Skin epidermis (tissue), 12 donors: ENCODE measurements around the gene UBE2QL1.

ENCODE experiments used
- H3K27ac ChIP-seq, 21 experiments: fragments of 200-600 bp; sonication (generic) in 11 of 21; one replicate each; pipeline ENCODE4 v1.5.0; 2020; ENCODE audit warnings: mild to moderate bottlenecking in 3 of 21, inconsistent platforms in 2 of 21, moderate library complexity in 2 of 21
- H3K4me3 ChIP-seq, 7 experiments: fragments of 200-600 bp; sonication (generic) in 2 of 7; one replicate each; pipeline ENCODE4 v1.5.0; 2020; ENCODE audit warnings: inconsistent platforms in 2 of 7, mild to moderate bottlenecking in 2 of 7, moderate library complexity in 1 of 7

Gene UBE2QL1

DNA sequence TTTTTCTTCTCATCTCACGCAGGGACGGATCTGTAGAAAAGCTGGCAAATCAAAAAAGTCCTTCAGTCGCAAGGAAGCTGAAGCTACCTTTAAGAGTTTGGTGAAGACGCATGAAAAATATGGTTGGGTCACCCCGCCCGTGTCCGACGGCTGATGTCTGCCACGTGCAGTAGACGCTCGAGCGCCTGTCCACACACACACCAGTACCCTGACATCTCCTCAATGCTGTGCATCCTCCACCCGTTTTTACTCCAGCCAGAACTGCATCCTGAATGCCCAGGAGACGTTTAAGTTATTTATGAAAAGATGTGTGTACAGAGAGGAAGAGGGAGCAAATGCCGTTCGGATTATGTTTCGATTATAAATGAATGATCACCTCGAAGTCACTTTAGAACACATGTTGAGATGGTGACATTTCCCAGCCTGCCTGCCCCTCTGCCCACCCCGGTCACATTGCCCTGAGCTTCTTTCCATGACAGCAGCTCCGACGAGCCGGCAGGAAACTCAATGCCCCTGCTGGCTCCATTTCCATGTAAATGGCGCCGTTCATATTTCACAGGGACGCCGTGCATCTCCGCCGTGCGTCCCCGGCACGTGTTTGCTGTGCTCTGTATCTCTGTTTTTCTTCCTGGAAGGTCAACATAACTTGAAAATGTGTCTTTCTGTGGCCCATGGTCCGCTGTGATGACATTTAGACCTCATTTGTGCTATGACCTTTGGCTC lies 42.7 kb downstream of the UBE2QL1 start:
- no peak overlapping the region for H3K27ac ChIP-seq

DNA sequence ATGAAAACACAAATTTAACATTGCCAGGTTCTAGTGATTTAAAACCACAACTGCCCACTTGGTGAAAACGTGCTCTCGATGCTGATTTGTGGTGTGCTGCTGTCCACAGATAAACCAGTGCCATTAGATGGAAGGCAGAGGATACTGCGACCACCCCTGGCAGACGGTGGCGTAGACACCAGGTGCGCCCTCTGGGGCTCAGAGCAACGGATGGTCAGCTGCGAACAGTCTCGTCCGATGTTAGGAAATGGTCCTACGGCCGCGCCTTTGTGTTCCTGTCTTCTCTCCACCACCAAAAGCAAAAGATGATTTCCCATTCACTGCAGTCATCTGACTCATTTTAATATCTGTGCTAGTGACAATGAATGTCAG lies 43.2 kb downstream of the UBE2QL1 start:
- Histone ChIP-seq H3K27ac (no peak overlapping the region), H3K4me3 (no peak overlapping the region)

More for the DNA sequence above, 42.7 kb downstream of the UBE2QL1 start:
- H3K4me3 ChIP-seq, result no peak overlapping the region

DNA sequence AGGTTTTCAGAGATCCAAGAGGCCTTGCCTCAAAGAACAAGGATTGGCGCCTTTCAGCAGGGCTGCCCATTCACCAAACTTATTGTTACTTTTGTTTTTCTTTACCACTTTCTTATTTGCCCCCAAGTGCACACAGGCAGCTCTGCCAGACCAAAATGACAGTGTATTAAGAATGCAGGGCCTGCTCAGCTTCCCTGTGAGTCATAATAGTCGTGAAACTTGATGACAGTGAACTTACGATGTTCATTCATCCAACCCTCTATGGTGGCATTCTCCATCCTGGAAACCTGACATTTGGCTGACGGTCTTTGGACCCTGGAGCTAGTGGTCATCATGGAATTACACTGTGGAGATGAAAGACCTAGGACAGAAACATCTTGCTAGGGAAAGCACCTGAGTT lies 44.3 kb downstream of the UBE2QL1 start:
- no peak overlapping the region for H3K27ac ChIP-seq
- H3K4me3 ChIP-seq, result no peak overlapping the region

DNA sequence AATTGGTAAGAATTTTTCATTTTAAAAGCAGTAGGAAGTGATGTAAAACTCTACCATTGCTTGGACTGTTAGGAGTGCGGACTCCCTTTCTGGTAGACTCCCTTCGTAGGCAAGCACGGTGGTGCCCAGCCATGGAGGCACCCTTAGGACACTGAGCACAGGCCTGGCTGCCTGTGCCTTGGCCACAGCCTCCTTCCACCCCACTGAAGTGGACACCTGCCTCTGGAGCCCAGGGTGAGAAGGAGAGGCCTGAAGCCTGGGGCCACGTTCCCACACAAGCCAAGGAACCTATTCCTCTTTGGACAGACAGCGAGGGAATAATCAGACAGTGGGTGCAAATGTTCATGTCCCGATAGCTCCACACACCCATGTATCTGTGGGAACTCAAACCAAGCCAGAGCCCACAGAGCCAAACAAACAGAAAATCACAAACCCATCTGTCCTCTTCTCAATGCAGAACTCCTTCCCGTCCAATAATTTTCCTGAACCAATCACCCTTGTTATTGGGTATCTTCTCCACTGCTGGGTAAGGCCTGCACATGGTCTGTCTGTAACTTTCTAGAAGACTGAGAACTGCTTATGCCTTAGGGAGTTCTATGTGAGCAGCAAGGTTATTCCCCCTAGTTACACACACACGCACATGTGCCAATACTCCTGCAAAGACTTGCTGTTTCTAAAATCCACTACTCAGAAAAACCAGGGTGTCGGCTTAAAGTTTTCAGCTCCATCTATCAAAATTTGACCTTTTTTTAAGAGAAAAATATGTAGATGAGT lies 45.2 kb downstream of the UBE2QL1 start:
- no peak overlapping the region for H3K4me3 ChIP-seq
- H3K27ac ChIP-seq, result no peak overlapping the region

DNA sequence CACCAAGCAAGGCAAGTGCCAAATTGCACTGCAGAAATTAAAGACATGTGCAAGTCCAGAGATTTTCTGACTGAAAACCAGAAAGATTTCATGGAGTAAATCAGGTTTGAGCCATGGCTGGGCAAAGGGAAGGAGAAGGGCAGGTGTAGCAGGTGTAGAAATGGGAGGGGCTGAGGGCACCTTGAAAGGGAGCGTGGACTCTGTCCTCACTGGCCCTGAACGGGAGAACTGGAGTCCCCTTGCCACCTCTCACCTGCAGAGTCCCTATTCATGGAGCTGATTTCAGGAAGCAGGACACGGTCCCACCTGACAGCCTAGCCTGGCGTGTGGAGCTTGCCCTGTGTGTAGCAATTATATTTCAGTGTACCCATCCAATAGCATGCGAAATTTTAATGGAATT lies 46.3 kb downstream of the UBE2QL1 start:
- H3K4me3 ChIP-seq, result no peak overlapping the region
- H3K27ac ChIP-seq, result no peak overlapping the region

DNA sequence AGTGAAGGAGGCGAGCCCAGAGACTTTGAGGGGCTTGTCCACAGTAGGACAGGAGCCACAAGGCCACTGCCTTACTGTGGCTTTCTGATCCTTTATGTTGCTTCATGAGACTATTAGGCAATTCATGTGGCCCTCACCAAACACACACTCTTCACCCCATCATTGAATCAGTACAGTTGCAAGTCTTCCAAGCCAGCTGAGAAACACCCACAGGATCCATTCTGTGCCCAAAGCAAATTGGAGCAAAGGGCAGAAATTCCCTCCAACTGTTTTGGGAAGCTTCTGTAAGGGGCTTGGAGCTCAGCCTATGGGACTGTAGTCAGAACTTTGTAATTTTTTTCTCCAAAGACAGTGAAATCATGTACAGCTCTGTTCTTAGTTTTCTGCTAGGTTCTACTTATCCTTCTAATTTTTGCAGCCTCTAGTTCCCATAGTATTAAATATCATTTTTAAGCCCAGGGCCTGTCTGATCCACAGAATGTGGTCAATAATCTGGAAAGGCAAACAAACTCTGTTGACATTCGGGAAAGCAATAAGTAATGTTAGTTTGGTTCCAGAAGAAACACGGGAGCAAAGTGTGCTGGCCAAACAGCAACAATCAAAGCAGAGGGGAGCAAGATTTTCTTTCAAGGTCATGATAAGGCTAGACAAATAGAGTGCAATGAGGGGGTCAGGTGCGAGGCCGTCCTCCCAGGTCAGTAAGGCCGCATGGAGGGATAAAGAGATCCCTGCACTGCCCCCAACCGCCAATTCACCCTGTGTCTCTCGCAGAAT lies 47.0 kb downstream of the UBE2QL1 start:
- Histone ChIP-seq H3K4me3 (no peak overlapping the region), H3K27ac (no peak overlapping the region)

DNA sequence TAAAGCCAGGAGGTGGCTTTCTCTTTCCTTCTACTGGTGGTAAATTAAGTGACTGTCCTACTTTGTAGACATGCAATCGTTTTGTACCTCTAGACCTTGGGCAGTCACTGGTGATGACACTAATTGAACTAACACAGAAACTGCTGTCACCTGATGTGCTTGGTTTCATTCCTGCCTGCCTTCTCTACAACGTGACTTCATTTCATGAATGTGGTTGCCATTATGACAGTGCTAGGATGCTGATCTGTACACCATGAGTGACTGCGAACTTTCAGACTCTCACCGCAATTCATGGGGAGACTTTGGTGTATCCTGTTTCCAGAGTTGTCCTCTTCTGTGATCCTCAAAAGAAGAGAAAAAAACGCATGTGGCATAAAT lies 47.5 kb downstream of the UBE2QL1 start:
- Histone ChIP-seq H3K4me3 (no peak overlapping the region), H3K27ac (no peak overlapping the region)

DNA sequence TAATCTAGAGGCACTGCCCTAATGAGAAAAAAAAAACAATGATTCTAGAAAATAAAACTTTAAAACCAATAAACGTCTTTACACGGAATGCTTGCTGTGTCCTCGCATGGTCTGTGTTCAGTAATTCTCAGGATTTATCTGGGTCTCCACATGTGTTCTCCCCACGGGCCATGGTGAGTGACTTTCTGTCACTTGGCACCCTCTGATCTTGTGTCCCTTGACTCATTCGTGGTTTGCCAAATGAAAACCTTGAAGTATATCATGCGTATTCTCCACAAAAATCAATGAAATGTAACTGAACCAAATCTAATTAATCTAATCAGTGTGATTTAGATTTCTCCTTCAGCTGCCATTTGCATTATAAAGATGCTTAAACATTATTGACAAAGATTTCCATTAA lies 48.0 kb downstream of the UBE2QL1 start:
- H3K27ac ChIP-seq, result no peak overlapping the region

DNA sequence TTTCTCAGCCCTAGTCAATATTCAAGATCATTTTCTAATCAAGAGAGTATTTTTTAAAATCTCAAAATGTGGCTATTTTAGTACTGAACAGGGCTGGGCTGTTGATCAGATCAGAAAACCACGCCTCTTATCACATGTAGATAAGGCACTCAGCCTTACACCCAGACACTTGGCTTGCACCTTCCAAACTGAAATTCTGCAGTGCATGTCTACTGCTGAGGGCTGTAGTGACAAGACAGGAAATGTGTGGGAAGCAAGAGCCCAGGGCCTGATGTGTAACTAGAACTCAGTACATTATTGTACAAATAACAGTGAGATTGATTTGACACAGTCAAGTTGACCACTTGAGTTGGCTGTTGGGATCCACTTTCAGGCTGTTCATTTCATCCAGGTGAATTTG lies 48.6 kb downstream of the UBE2QL1 start:
- no peak overlapping the region for H3K4me3 ChIP-seq
- no peak overlapping the region for H3K27ac ChIP-seq

More for the DNA sequence above, 48.0 kb downstream of the UBE2QL1 start:
- no peak overlapping the region for H3K4me3 ChIP-seq

DNA sequence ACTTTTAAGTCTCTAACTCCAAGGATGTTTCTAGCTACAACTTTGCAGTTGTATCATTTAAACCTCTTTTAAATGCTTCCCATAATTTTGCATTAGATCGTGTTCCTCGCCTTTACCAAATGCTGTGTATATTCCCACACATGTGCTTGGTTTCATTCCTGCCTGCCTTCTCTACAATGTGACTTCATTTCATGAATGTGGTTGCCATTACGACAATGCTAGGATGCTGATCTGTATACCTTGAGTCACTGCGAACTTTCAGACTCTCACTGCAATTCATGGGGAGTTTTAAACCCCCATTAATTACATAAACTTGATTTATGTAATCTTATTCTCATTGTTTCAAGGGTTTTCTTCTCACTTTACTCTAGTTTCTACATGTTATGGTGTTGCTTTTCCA lies 50.3 kb downstream of the UBE2QL1 start:
- H3K4me3 ChIP-seq, result no peak overlapping the region
- H3K27ac ChIP-seq, result peak overlapping the region in 1 of 21 experiments; percentile 46

DNA sequence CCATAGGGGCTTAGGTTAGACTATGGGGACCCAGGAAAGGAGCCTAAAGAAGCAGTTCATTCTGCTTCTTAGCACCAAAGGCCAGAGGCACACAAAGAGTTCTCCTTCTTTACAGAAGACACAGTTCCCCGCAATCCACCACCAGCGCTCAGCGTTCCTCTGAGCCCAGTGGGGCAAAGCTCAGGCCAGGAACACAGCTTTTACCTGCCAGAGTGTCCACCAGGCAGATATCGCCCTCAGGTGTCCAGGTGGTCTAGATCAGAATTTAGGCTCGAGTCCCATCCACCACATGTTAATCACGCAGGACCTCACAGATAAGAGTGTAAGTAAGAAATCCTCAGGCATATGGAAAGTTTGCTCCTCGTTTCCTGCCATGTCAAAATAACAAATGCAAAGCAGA lies 53.0 kb downstream of the UBE2QL1 start:
- Histone ChIP-seq H3K27ac (no peak overlapping the region), H3K4me3 (no peak overlapping the region)

DNA sequence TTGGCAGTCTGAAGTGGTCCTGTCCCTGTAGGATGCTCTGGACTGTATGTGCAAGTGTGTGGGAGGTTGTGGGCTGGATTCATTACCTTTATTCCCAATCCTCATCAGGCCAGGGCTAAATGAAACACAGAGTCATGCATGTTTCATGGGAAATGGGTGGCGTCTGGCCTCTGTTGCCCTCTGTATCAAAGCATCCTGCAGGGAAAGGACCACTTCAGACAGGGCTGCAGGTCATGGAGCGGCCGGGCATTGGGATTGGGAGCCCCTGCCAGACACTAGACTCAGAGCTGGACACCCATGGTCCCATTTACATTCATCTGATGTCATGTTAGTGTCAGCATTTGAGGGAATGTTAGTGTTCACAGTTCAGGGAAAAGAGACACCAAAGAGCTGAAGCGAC lies 53.8 kb downstream of the UBE2QL1 start:
- Histone ChIP-seq H3K27ac (no peak overlapping the region), H3K4me3 (no peak overlapping the region)

DNA sequence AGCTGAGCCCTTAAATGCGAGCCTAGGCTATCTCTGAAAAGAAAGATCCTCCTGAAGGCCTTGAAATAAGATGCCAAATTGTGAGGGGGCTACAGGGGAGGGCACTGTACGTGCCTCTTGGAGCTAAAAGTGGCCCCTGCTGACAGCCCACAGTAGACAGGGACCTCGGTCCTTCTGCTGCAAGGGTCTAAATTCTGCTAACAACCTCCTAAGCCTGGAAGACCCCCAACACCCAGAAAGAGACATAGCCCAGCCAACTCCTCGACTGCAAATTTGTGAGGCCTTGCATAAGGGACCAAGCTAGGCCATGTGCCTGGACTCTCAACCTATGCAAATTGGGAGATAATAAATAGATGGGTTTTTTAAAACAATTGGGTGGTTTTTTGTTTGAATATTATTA lies 54.7 kb downstream of the UBE2QL1 start:
- Histone ChIP-seq H3K27ac (no peak overlapping the region), H3K4me3 (no peak overlapping the region)

DNA sequence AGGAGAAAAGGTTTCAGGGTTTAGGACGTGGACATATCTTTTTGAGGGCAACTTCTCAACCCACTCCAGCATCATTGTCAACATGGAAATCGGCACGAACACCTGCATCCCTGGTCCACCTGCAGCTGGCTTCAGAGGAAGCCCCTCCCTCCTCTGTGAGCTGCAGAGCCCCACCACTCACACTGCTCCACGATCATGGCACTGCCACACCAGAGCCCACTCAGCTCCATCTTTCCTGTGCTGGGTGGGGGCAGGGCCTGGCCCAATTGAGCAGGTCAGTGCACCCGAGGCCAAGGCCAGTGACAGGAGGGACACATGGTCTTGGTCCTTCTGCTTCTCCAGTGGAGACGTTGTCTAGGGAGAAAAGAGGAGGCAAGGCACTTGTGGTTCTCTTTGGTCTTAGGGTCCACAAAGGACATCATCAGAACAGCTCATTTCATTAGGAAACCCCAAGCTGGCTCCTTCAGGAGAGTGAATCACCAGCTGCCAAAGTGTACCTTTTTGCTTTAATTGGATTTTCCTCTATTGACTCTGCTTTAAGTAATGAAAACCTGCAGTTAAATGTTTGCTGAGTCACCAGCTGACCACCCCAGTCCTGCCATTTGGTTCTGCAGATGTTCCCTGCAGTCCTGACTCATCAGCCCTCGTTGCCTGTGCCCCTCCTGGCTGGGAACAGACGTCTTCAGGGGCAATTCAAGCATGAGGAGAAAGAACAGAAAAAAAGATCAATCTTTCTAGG lies 56.2 kb downstream of the UBE2QL1 start:
- no peak overlapping the region for H3K27ac ChIP-seq
- H3K4me3 ChIP-seq, result no peak overlapping the region

DNA sequence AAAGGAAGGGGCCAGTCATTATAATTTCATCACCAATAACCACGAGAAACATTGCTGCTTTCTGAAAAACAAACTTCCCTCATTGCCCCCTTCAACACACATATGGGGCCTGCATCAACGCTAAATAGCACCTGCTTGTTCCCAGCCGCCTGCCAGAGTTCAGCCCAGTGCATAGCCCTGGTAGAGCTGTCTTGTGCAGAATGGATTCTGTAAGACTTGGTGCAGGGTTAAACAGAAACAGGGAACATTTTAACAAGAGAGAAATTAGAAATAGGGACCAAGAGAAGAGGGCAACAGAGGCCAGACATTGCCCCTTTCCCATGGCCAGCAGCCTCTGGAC lies 56.7 kb downstream of the UBE2QL1 start:
- Histone ChIP-seq H3K4me3 (no peak overlapping the region), H3K27ac (no peak overlapping the region)

DNA sequence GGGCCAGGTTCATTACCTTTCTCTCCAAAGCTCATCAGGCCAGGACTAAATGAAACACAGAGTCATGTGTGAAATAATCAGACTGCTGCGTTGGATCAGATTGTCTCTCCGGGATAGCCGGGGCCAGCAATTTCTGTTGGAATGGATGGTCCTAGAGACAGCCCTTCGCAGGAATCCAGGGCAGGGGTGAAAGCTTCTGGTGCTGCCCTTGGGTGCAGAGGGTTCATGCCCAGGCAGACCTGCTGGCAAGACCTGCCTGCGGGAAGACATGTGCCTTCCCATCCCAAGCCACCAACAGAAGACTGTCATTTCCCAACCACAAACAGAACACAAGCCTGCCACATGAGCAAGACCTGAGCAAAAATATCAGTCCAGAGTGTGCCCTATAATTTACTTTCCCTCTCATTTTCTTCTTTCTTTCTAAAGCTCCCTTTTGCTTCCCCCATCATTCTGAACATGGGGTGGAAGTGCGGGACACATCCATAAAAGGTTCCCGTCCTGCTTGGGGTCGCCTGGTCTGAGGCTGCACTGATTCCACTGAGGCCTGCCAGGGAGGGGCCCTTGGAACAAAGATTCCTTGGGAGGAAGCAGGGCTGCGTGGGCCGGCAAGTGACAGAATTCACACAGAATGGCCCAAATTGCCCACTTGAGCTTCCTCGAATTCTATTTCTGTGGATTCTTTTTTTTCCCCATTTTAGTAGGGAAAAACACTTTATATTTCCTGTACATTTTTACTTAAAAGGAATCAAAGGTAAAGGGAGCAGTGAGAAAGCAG lies 57.3 kb downstream of the UBE2QL1 start:
- Histone ChIP-seq H3K4me3 (no peak overlapping the region), H3K27ac (no peak overlapping the region)

DNA sequence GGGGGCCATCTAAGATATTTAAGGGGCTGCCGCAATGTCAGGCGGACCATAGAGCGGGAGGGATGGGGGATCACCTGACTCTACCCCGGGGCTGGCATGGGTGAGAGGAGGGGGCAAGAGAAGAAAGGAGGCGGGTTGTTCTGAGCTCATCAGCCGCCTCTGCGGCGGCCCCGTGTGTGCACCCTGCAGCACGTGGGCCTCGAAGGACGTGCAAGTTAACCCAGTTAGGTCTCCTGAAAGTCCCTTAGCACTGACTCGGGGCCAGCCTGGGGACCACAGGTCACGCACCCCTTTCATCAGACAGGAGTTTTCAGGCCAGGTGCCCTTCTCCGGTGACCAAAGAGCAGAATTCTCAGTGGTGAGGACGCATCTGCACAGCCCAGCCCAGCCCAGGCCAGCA lies 58.0 kb downstream of the UBE2QL1 start:
- Histone ChIP-seq H3K4me3 (no peak overlapping the region), H3K27ac (no peak overlapping the region)

DNA sequence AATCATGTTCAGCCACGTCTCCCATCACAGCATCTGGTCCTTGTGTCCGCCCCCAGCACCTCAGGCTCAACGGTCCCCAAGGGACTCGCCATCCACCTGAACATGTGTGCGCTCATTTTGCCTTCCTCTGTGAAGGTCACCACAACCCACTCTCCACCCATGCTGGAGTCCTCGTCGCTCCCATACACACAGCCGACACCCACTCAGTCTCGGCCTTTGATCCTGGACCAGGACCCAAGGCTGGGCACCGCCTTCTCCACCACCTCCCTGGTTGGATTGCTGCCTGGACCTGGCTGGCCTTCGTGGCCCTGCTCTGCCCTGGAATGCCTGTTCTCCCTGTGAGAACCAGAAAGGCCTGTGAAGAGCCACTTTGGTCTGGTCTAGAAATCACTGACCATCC lies 60.3 kb downstream of the UBE2QL1 start:
- H3K27ac ChIP-seq, result no peak overlapping the region
- no peak overlapping the region for H3K4me3 ChIP-seq

DNA sequence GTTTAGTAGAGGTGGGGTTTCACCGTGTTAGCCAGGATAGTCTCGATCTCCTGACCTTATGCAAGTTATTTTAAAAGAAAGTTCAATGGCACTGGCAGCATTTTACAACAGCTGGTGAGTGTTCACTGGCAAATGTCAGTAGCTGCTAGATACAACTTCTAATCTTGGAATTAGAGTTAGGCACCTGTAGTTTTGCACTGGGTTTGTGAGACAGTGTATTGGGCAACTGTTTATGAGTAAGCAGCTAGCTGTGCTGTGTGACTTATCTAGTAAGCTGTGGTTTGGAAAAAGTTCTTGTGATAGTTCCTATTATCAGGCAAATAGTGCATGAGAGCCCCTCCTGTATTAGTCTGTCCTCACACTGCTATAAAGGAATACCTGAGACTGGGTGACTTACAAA lies 61.5 kb downstream of the UBE2QL1 start:
- no peak overlapping the region for H3K4me3 ChIP-seq
- no peak overlapping the region for H3K27ac ChIP-seq

DNA sequence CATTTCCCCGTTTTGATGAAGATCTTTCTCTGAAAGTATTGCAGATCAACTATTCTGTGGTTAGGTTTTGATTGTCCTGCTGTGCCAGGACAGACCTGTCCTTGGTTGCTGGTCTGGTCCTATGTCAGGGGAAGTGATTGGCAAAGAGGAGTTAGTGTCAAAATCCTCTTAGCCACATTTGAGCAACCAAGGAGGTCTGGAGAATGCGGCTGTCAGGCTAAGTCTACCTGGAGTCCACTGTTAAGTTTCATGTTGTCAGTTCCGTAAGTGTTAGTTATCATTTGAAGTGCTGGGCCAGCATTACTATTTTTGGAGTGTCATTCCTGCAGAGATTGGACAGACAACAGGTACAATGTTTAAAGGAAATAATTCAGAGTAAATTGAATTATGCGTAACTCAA lies 62.3 kb downstream of the UBE2QL1 start:
- H3K4me3 ChIP-seq, result no peak overlapping the region
- no peak overlapping the region for H3K27ac ChIP-seq
